HG03060 (cell line): Measurements from ENCODE around the gene KIF21B.
"Not testable (repeated sequence)": the region's sequence is repeated elsewhere in the genome, so short reads cannot be mapped to it uniquely, and the experiment has no call there.

Source experiments
- ATAC-seq: cut with Tn5 transposase; IDR thresholded peaks from one replicate; pipeline ENCODE4 v1.9.1; 2021; ENCODE audit warnings: low read depth, moderate number of reproducible peaks; ENCODE audit not compliant: unreplicated experiment

The KIF21B gene

GRCh38 chr1:200959411-200959921 lies 64.0 kb downstream of the KIF21B start:
- ATAC-seq = no peak

- no peak for ATAC-seq
Measured at GRCh38 chr1:200958597-200958996, 64.9 kb downstream of the KIF21B start.

- ATAC-seq = no peak
Measured at GRCh38 chr1:200954434-200954833, 69.1 kb downstream of the KIF21B start.

- ATAC-seq = no peak
Measured at GRCh38 chr1:200951016-200951415, 72.5 kb downstream of the KIF21B start.

- ATAC-seq = no peak
Measured at GRCh38 chr1:200949626-200950025, 73.9 kb downstream of the KIF21B start.

GRCh38 chr1:200947059-200947566 lies 76.4 kb downstream of the KIF21B start:
- no peak for ATAC-seq

GRCh38 chr1:200945111-200945510 lies 78.4 kb downstream of the KIF21B start:
- ATAC-seq = no peak

- no peak for ATAC-seq
Measured at GRCh38 chr1:200938955-200939354, 84.6 kb downstream of the KIF21B start.

GRCh38 chr1:200935286-200935962 lies 88.1 kb downstream of the KIF21B start:
- not testable (repeated sequence) for ATAC-seq

GRCh38 chr1:200934676-200935245 lies 88.8 kb downstream of the KIF21B start:
- no peak for ATAC-seq

- ATAC-seq = no peak
Measured at GRCh38 chr1:200931776-200932175, 91.7 kb downstream of the KIF21B start.

- not testable (repeated sequence) for ATAC-seq
Measured at GRCh38 chr1:200930285-200930684, 93.2 kb downstream of the KIF21B start.

GRCh38 chr1:200929530-200930278 lies 93.8 kb downstream of the KIF21B start:
- no peak for ATAC-seq

GRCh38 chr1:200925831-200926230 lies 97.7 kb downstream of the KIF21B start:
- ATAC-seq = no peak

GRCh38 chr1:200923601-200924000 lies 99.9 kb downstream of the KIF21B start:
- no peak for ATAC-seq

- no peak for ATAC-seq
Measured at GRCh38 chr1:200922406-200922805, 101.1 kb downstream of the KIF21B start.

GRCh38 chr1:200921571-200922110 lies 101.9 kb downstream of the KIF21B start:
- no peak for ATAC-seq
